Cortex of kidney (tissue), 1 donor: ENCODE results near the gene WFDC12.

Experiments used
- DNase-seq: peaks from one replicate; lab custom pipeline; 2025; lab: John Stamatoyannopoulos, UW

The WFDC12 gene

GRCh38 chr20:45091366-45091765 is 32.9 kb downstream of the WFDC12 start:
- no peak for DNase-seq

DNA sequence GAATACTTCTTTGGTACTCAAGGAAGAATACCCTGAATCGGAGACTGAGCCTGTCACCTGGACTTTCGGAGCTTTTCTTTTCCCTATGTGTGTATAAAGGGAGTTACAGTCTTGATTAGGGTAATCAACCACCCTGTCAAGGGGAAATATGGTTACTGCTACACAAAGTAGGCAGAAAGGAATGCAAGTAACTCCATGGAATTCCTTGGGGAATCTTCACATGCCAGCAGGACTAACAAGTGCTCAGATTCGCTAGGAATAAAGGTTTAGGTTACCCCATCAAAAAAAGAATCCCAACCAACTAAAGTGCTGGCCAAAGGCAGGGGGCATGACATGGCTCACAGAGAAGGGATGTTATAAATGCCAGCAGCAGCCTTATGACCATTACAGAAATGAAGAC is 33.8 kb downstream of the WFDC12 start:
- DNase-seq = no peak

GRCh38 chr20:45088247-45088646 is 36.0 kb downstream of the WFDC12 start:
- DNase-seq = no peak

- no peak for DNase-seq
These were observed 36.5 kb downstream of the WFDC12 start for GRCh38 chr20:45087814-45088213.

DNA sequence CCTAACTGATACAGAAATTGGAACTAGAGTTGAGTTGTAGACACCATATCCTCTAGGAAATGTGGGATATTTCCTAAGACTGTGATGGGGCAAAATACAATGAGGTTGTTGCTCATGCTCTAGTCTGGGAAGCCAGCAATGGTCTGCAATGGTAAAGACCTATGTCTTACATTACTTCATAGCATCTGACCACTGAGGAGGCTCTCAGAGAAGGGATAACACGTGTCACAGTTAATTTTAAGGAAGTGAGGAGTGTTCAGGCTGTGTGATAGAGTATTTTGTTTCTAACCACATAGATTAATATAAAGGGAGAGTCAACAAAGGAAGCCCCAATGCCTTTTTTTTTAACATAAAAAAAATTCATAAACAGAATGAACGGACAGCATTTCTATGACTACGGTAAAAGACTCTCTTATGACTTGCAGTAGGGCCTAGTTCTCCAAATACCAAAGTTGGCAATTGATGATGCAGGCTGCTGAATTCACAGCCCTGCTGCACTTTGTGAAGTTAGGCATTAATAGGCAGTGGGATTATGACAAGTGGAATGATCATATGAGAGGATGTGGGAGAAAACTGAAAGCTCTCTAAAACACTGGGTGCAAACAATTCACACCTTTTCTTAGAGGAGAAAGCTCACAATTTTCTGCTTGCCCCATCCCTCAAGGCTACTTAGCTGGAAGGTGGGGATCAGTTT is 37.0 kb downstream of the WFDC12 start:
- DNase-seq = no peak

DNA sequence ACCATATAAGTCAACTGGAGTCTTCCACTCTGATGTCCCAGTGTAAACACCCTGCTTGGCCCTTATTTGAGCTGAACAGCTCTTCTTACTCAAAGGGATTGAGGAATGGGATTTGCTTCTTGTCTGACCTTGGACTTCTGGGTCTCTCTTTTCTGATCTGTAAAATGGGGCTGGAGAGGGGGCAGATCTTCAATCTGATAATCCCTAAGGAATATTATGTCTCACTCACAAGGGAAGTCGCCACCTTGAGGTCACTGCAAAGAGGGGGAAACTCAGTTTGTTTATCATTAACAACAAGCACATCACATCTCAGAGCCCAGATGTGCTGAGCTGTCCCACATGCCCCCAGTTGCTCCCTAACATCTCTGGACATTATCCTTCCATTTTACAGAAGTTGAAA is 38.4 kb downstream of the WFDC12 start:
- DNase-seq = no peak

- DNase-seq = no peak
These were observed 39.0 kb downstream of the WFDC12 start for GRCh38 chr20:45085289-45085688.

DNA sequence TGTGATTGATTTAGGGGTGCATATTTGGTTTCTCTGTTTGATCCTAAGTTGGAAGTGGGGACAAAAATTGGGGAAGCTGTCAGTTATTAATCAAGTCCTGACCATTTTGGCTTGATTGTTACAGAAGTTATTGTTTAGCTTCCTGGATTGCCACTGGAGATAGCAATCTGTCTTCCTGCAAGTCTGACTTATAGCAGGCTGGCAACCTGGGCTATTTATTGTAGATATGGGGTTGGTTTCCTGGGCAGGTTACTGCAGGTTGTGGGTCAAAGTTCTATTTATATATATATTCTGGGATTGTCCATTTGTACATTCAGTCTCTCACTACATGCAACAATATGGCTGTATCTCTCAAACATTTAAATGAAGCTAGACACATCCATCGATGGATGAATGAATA is 41.1 kb downstream of the WFDC12 start:
- DNase-seq = no peak

DNA sequence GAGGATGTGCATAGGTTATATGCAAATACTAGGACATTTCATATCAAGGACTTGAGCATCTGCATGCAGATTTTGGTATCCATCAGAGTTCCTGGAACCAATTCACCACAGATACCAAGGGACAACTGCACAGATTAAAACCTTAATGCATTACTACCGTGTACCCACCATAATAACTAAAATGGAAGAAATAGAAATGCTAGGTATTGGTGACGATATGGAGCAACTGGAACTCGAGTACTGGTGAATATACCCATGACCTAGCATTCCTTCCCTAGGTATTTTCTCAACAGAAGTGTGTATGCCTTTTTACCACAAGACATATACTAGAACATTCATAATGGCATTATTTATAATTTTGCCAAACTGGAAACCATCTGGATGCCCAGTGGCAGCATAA is 41.8 kb downstream of the WFDC12 start:
- DNase-seq = no peak

- DNase-seq = no peak
These were observed 43.2 kb downstream of the WFDC12 start for GRCh38 chr20:45080867-45081624.

- DNase-seq = no peak
These were observed 46.7 kb downstream of the WFDC12 start for GRCh38 chr20:45077559-45077958.
